GM19238 (cell line): ENCODE data around the gene PATJ.
A peak's percentile ranks its signal among the peaks of the same experiment; 100 is the strongest.

Experiments
- DNase-seq: peaks from one replicate; pipeline ENCODE4 v3.0.0; 2011; ENCODE audit warnings: low spot score; ENCODE audit not compliant: insufficient read length

Gene PATJ

GRCh38 chr1:62040973-62041372 lies 298.7 kb downstream of the PATJ start:
- DNase-seq = no peak

DNA sequence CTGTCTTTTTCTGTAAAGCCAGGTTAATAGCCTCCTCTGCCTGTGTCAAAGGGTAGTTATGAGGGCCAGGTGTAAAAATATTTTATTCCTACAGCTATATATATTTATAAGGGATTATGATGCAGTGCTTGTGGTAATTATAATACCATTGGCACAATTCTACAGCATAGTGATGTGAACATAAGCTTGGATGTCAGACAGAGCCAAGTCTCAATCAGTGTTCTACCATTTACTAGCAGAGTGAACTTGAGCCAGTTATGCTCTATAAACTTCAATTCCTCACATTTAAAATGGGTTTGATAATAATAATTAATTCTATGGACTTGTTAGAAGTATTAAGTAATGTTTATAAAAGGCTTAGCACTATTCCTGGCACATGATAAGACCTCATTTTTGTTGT lies 300.9 kb downstream of the PATJ start:
- DNase-seq = no peak

DNA sequence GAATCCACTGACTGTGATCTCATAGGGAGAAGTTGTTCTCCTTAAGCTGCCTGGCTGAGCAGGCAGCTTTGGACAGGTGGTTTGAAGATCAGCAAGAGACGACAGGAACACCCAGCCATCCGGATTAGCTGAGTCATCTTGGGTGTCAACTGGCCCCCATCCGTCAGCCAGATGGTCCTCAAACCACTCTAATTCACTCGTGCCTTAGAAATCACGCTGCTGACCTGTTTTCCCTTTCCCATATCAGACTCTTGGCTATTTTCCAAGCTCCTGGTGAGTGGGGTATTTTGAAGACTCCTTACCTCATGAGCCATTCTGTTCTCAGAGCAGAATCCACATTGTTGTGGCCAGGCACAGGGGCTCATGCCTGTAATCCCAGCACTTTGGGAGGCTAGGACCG lies 303.3 kb downstream of the PATJ start:
- DNase-seq = no peak

DNA sequence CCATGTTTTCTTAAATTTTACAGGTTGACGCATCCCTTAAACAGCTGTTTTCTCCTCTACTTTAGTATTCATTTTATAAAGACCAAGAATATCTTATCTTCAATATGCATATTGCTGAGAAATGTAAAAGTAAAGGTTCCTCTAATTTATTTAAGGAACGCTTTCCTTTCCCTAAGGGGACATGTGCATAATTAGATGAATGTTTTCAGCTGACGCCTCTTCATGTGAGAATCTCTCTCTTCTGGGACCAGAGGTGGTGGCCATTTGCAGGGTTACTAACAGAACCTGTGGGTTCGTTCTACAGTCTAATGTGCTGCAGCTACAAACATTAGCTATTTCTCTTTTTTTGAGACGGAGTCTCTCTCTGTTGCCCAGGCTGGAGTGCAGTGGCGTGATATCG lies 304.6 kb downstream of the PATJ start:
- DNase-seq = no peak

GRCh38 chr1:62050165-62050564 lies 307.9 kb downstream of the PATJ start:
- DNase-seq = no peak

DNA sequence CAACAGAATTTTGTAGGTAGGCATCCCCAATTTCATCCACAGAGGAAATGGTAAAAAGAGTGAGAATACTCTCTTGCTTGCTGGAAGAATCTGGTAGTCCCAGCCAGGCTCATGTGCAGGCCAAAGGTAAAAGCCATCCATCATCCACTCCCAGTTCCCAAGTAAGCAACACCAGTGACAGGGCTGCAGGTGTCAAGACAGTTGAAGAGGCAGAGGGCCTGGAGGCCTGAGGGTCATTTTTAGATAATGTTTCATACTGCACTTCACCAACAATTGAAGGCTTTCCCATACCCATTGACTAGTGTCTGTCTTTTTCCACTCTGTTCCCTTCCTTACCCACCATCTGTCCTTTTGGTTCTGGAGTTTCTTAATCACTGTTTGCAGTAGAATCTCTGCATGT lies 310.7 kb downstream of the PATJ start:
- no peak for DNase-seq

GRCh38 chr1:62054188-62054587 lies 311.9 kb downstream of the PATJ start:
- DNase-seq = no peak

DNA sequence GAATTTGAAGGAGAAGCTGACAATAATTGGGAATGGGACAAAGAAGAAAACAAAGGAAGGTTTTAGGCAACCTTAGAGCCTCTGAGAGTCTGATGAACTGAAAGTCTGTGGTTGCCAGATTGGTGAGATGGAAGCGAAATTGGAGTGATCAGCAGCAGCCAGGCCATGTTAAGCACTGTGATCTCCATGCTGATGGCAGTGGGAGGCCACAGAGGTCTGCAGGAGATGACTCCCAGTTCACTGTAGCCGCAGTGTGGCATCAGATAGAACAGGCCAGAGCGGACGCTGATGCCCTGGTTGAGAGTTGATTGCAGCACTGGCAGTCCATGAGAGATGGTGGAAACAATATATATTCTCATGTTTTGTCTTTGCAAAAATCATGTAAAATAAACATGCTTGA lies 314.9 kb downstream of the PATJ start:
- no peak for DNase-seq

- DNase-seq = no peak
Measured at GRCh38 chr1:62057641-62058290, 315.5 kb downstream of the PATJ start.

DNA sequence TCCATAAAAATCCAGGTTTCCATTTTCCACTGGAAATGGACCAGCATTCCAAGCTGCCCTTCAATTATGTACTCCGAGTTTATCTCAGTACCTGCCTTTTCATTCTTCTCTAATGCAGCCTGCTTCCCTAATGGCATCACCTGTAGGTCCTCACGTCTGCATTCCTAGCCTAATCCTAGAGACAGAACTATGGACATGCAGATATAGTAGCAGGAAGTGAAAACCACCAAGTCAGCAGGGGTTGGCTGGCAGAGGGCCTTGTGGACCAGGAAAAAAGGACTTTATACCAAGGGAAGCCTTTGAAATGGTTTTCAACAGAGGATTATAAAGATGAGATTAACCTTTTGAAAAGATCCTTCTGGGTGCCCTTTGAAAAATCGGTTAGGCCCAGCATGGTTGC lies 316.7 kb downstream of the PATJ start:
- no peak for DNase-seq

- no peak for DNase-seq
Measured at GRCh38 chr1:62062087-62062486, 319.8 kb downstream of the PATJ start.

- no peak for DNase-seq
Measured at GRCh38 chr1:62064829-62065407, 322.6 kb downstream of the PATJ start.

GRCh38 chr1:62066713-62067112 lies 324.4 kb downstream of the PATJ start:
- no peak for DNase-seq

GRCh38 chr1:62068416-62068843 lies 326.1 kb downstream of the PATJ start:
- no peak for DNase-seq

GRCh38 chr1:62068978-62069377 lies 326.7 kb downstream of the PATJ start:
- no peak for DNase-seq

DNA sequence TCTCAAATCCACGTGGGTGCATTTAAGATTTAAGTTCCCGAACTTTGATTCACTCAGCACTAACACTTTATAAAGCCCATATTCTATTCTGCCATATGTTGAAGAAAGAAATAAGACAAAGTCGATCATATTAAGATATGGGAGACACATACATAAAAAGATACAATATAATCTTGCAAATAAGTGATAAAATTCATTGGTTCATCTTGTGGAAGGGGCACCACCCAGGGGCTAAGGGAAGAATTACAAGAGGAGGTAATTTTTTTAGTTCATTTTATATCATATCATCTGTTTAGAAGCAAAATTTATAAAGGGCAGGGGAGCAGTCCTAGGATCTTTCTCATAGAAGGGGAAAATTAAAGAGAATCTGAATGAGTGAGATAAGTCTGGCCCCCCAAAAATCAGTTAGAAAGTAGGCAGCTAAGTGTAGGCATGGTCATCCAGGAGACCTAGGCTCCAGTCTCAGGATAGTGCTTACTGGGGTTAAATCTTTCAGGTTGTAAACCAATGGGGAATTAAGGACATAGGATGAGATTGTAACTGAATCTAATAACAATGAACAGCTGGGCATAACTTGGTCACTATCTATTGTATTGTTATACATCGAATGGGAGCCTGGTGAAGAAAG lies 328.2 kb downstream of the PATJ start:
- DNase-seq = no peak

DNA sequence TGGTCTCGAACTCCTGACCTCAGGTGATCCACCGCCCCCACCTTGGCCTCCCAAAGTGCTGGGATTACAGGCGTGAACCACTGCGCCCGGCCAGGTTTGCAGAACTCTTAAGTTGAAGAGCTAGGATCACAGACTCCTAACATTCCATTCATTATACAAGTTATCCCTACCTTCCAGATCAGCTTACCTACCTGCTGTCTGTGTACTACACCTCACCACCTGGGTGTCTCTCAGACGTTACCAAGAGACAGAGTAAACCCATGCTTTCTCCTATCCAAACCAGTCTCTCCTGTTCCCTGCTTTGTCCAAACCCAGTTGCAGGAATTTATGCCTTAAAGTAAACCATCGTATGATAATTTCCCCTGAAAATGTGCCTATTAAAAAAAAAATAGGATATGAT lies 329.4 kb downstream of the PATJ start:
- DNase-seq = no peak

GRCh38 chr1:62076286-62076685 lies 334.0 kb downstream of the PATJ start:
- no peak for DNase-seq

DNA sequence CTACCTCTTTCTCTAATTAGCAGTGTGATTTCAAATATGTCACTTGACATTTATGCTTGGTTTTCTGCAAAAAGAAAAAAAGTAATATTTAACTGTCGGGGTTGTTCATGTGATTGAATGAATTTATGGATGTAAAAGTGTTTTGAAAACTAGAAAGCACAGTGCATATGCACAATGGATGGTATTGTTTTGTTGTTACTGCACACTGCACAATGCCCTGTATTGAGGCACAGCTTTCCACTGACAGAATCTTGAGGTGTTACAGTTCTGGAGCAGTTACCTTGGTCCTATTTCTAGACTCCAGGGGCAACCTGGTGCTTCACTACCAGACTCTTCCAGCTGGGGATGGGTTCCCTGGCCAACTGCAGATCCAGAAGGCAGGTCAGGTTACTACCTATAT lies 335.5 kb downstream of the PATJ start:
- DNase-seq = no peak

DNA sequence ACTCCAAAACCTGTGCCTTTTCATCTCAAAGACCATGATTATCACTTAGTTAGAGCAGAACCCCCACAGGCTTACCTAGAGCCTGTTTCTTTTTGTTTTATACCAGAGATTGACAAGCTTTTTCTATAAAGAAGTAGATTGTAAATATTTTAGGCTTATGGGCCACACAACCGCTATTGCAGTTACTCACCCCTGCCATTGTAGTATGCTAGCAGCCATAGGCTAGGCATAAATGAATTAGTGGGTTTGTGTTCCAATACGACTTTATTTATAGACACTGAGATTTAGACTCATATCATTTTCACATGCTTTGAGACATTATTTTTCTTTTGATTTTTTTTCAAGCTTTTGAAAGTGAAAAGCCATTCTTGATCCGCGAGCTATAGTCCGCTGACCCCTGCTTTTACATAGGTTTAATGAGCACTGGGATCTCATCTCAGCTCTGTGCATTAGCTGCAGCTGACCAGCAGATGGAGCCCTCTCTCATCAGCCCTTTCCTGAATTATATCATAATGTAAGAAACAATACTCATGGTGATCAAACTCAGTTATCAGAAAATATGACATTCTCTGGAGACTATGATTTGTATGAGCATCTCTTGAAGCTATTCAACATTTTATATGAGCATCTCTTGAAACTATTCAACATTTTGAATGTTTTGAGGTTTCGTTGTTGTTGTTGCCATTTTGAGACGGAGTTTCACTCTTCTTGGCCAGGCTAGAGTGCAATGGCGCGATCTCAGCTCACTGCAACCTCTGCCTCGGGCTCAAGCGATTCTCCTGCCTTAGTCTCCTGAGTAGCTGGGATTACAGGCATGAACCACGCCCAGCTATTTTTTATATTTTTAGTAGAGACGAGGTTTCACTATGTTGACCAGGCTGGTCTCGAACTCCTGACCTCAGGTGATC lies 340.4 kb downstream of the PATJ start:
- DNase-seq = peak; percentile 12

GRCh38 chr1:62084310-62084890 lies 342.1 kb downstream of the PATJ start:
- DNase-seq = no peak

DNA sequence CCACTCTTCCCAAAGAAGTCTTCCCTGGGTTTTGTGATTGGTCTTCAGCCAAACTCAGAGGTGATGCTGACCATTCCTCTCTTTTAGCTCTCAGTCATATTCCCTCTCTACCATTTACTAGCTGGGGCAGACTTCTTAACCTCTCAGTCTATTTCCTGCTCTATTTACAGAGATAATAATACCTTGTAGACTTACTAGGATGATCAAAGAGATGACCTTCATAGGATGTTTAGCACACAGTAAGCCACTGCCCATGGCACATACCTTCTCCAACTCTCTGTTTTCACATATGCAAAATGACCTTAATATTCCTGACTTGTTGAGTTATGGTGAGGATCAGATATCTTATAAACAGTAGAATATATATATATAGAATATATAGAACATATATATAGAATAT lies 346.2 kb downstream of the PATJ start:
- DNase-seq = no peak
